ENCODE results near the gene MYL3.

Gene MYL3

DNA sequence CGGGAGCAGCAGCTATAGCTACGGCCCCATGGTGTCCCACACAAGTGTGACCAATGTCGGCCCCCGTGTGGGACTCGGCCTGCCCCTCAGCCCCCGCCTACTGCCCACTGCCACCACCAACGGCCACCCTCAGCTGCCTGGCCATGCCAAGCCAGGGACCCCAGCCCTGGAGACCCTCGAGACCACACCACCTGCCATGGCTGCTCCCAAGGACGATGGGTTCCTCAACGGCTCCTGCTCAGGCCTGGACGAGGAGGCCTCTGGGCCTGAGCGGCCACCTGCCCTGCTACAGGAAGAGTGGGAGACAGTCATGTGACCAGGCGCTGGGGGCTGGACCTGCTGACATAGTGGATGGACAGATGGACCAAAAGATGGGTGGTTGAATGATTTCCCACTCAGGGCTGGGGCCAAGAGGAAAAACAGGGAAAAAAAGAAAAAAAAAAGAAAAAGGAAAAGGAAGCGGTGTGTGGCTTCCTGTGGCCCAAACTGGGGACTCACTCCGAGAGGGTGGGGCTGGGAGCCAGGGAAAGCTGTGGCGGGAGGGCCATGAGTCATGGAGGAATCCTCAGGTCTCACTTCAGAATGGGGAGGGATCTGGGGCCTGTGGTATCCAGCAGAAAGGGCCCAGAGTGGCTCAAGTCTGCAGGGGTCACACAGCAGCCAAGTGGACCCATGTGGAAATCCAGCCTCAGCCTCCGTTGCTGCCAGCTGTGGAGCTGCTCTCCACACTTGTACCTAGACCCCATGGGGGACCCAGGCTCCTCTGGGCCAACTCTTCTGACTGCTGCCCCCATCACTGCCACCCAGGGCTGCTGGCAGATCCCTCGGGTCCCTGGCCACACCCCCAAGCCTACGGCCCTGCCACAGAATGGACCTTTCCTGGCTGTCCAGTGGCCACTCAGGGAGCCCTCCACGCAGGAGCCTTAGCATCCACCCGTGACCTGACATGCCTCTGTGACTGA lies 40.4 kb upstream of the MYL3 start:
- TF ChIP-seq, protein P1, sequence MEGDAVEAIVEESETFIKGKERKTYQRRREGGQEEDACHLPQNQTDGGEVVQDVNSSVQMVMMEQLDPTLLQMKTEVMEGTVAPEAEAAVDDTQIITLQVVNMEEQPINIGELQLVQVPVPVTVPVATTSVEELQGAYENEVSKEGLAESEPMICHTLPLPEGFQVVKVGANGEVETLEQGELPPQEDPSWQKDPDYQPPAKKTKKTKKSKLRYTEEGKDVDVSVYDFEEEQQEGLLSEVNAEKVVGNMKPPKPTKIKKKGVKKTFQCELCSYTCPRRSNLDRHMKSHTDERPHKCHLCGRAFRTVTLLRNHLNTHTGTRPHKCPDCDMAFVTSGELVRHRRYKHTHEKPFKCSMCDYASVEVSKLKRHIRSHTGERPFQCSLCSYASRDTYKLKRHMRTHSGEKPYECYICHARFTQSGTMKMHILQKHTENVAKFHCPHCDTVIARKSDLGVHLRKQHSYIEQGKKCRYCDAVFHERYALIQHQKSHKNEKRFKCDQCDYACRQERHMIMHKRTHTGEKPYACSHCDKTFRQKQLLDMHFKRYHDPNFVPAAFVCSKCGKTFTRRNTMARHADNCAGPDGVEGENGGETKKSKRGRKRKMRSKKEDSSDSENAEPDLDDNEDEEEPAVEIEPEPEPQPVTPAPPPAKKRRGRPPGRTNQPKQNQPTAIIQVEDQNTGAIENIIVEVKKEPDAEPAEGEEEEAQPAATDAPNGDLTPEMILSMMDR (IDR thresholded peaks at IDR 0.05): no peak
- no peak for TF ChIP-seq ZFX (IDR thresholded peaks at IDR 0.05; ENCODE audit: borderline replicate concordance)
- no peak overlapping the region for H3K27ac ChIP-seq

DNA sequence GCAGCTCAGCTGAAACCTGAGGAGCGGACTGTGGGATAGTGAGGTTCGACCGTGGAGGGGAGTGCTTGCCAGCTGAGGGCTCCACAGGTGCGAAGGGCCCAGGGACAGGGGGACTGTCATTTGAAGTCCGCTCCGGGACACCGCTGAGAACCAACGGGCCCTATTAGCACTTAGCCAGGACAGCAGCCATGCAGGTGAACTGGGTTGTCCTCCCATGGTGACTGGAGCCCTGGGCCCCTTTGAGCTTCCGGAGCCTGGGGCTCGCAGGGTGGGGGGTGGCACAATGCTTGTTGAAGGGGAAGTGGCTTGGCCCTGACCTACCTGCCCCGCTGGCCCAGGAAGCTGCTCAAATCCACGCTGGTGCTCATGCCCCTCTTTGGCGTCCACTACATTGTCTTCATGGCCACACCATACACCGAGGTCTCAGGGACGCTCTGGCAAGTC lies 39.0 kb upstream of the MYL3 start:
- no peak overlapping the region for H3K27ac ChIP-seq

DNA sequence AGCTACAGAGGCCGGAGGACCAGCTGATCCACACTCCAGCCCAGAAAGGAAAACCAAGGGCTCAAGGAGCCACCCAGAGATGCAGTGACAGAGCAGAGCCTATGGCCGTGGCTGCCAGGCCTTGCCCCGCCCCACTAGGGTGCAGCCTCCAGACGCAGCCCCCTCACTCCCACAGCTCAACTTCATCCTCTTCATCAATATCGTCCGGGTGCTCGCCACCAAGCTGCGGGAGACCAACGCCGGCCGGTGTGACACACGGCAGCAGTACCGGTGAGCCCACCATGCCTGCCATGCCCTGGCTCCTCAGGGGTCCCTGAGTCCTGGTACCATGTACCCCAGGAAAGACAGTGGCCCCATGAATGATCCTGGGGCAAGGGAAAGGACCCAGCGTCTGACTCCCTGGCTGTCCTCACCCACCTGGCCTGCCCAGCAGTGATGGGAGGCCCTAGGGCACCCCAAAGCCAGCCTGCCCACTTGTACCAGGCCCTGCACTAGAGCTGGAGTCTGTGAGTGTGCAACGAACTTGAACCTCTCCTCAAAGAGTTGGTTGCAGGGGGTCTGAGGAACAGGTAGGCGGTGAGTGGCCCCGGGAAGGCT lies 38.4 kb upstream of the MYL3 start:
- TF ChIP-seq, protein P1 (IDR thresholded peaks at IDR 0.05): no peak
- no peak for TF ChIP-seq ZFX (IDR thresholded peaks at IDR 0.05; ENCODE audit: borderline replicate concordance)
- no peak overlapping the region for H3K27ac ChIP-seq

More for the DNA sequence above, 39.0 kb upstream of the MYL3 start:
- TF ChIP-seq, protein P1 (IDR thresholded peaks at IDR 0.05): no peak
- TF ChIP-seq ZFX (IDR thresholded peaks at IDR 0.05; ENCODE audit: borderline replicate concordance): no peak

DNA sequence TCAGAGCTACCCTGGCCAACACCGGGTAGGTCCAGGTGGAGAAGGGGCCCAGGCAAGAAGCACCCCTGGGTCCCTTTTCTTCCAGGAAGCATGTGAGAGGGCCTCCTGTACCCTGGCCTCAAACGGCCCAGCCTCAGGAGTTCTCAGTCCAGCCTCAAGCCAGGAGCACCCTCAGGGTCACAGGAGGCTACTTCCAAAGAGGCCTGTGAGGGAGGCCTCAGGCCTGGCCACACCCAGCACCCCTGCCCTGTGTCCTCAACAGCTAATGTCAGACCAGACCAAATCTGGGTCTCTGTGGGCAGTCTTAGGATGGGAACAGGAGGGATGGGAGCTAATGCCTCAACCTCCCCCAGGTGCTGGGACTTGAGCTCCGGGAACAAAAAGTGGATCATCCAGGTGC lies 37.8 kb upstream of the MYL3 start:
- H3K27ac ChIP-seq: no peak overlapping the region
- TF ChIP-seq, protein P1 (IDR thresholded peaks at IDR 0.05): no peak
- no peak for TF ChIP-seq ZFX (IDR thresholded peaks at IDR 0.05; ENCODE audit: borderline replicate concordance)

DNA sequence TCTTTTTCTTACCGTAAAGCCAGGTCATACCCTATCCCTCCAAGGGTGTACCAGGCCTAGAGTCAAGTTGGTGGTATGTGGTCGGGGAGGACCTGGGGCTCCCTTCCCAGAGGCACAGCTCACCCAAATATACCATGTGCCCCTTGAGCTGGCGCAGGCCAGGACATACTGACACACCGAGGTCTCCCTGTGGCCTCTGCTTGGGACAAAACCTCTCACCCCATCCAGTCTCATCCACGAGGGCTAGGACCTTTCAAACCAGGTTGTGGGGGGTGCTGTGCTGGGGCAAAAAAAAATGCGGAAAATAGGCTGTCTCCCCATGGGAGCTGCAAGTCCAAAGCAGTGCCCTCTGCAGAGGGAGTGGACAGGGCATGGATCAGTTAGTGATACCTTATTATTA lies 37.1 kb upstream of the MYL3 start:
- TF ChIP-seq ZFX (IDR thresholded peaks at IDR 0.05; ENCODE audit: borderline replicate concordance): no peak
- TF ChIP-seq, protein P1 (IDR thresholded peaks at IDR 0.05): no peak
- no peak overlapping the region for H3K27ac ChIP-seq

DNA sequence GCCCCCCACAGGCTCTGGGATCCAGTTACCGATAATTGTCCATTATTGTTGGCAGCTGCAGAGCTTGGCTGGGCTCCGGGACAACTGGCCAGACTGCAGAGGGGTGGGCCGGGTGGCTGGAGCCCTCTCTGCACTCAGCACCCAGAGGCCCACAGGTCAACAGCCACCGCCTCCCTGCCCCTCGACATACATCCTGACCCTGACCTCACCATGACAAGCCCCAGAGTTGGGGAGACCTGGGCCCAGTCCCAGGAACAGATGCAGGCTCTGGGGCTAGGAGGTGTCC lies 36.7 kb upstream of the MYL3 start:
- no peak overlapping the region for H3K27ac ChIP-seq
- TF ChIP-seq, protein P1 (IDR thresholded peaks at IDR 0.05): no peak
- TF ChIP-seq ZFX (IDR thresholded peaks at IDR 0.05; ENCODE audit: borderline replicate concordance): no peak

Data from 22Rv1 (cell line).